Adipocyte (in vitro differentiated cells): ENCODE results near the gene PPFIA4.
"Not testable (repeated sequence)": the region's sequence is repeated elsewhere in the genome, so short reads cannot be mapped to it uniquely, and the experiment has no call there.

ENCODE experiments used
- DNase-seq: peaks from one replicate; pipeline ENCODE4 v3.0.0-alpha.2; 2015; ENCODE audit warnings: low read depth
- H3K27me3 ChIP-seq: replicated peaks from 2 replicates; pipeline ENCODE4 v1.7.0; 2013; ENCODE audit warnings: mild to moderate bottlenecking, low read length, moderate library complexity; ENCODE audit not compliant: control insufficient read depth, insufficient read depth
- H3K36me3 ChIP-seq: 2 replicates; pipeline ENCODE4 v1.7.0; 2013; ENCODE audit warnings: low read length, mild to moderate bottlenecking, moderate library complexity; ENCODE audit not compliant: control insufficient read depth, insufficient read depth, severe bottlenecking
- H3K4me1 ChIP-seq: 2 replicates; pipeline ENCODE4 v1.7.0; 2013; ENCODE audit warnings: mild to moderate bottlenecking, low read length, moderate library complexity; ENCODE audit not compliant: control insufficient read depth, insufficient read depth
- H3K4me3 ChIP-seq: 2 replicates; pipeline ENCODE4 v1.7.0; 2013; ENCODE audit warnings: mild to moderate bottlenecking, low read length, moderate library complexity
- H3K9ac ChIP-seq: 2 replicates; pipeline ENCODE4 v1.7.0; 2013; ENCODE audit warnings: mild to moderate bottlenecking, low read length, moderate library complexity
- H3K9me3 ChIP-seq: 2 replicates; pipeline ENCODE4 v1.7.0; 2013; ENCODE audit warnings: mild to moderate bottlenecking, low read length, moderate library complexity; ENCODE audit not compliant: control insufficient read depth

The PPFIA4 gene

GRCh38 chr1:203026031-203026665 is at the start of gene PPFIA4:
PPFIA4 (plus strand) TSS chr1:203026491; CDS start chr1:203039009, 12,518 bp downstream.
- Histone ChIP-seq H3K4me1 (peaks cover 15% of the 10 kb centered on the region), H3K4me3 (peak within 1 kb of the TSS; percentile 82), H3K9me3 (no peaks in the 10 kb centered on the region), H3K36me3 (peaks cover 38% of the 10 kb centered on the region), H3K27me3 (no peaks in the 10 kb centered on the region), H3K9ac (peak within 1 kb of the TSS; percentile 81)
- DNase-seq: peak; percentile 94

GRCh38 chr1:202976633-202977032 is 49.7 kb upstream of the PPFIA4 start:
- no peak for DNase-seq
- Histone ChIP-seq H3K9me3 (no peaks in the 10 kb centered on the region), H3K4me3 (no peak overlapping the region), H3K36me3 (no peaks in the 10 kb centered on the region), H3K9ac (no peak overlapping the region), H3K27me3 (peaks cover 33% of the 10 kb centered on the region), H3K4me1 (no peaks in the 10 kb centered on the region)

GRCh38 chr1:202979459-202979858 is 46.8 kb upstream of the PPFIA4 start:
- Histone ChIP-seq H3K4me1 (no peaks in the 10 kb centered on the region), H3K9ac (no peak overlapping the region), H3K27me3 (peaks cover 22% of the 10 kb centered on the region), H3K4me3 (no peak overlapping the region), H3K36me3 (no peaks in the 10 kb centered on the region), H3K9me3 (no peaks in the 10 kb centered on the region)
- no peak for DNase-seq

DNA sequence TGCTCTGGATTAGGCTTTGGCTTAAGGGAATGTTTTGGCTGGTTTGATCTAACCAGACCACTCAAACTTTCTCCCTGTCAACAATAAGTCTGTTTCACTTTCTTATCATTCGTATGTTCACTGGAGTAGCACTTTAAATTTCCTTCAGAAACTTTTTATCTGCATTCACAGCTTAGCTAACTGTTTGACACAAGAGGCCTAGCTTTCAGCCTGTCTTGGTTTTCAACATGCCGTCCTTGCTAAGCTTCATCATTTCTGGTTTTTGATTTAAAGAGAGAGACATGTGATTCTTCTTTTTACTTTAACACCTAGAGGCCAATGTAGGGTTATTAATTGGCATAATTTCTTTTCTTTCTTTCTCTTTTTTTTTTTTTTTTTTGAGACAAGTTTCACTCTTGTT is 44.4 kb upstream of the PPFIA4 start:
- H3K36me3 ChIP-seq: no peaks in the 10 kb centered on the region
- H3K27me3 ChIP-seq: peaks cover 17% of the 10 kb centered on the region
- H3K9ac ChIP-seq: no peak overlapping the region
- H3K4me3 ChIP-seq: no peak overlapping the region
- H3K9me3 ChIP-seq: no peaks in the 10 kb centered on the region
- H3K4me1 ChIP-seq: no peaks in the 10 kb centered on the region
- no peak for DNase-seq

DNA sequence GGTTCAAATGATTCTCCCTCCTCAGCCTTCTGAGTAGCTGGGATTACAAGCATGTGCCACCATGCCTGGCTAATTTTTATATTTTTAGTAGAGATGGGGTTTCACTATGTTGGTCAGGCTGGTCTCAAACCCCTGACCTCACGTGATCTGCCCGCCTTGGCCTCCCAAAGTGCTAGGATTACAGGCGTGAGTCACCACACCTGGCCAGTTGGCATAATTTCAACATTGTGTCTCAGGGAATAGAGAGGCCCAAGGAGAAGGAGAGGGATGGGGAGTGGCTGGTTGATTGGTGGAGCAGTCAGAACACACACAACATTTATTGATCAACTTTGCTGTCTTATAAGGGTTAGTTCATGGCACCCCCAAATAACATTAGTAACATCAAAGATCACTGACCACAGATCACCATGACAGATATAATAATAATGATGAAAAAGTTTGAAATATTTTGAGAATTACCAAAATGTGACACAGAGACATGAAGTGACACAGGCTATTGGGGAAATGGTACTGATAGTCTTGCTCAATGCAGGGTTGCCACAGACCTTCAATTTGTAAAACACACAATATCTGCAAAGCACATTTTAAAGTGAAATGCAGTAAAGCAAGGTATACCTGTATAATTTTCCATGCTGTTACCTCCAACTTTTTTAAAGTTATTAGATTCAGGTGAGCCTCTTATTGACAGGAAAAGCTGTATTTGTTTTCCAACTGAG is 43.4 kb upstream of the PPFIA4 start:
- no peak overlapping the region for H3K9ac ChIP-seq
- no peaks in the 10 kb centered on the region for H3K36me3 ChIP-seq
- no peaks in the 10 kb centered on the region for H3K9me3 ChIP-seq
- no peaks in the 10 kb centered on the region for H3K4me1 ChIP-seq
- H3K4me3 ChIP-seq: no peak overlapping the region
- H3K27me3 ChIP-seq: peaks cover 20% of the 10 kb centered on the region
- DNase-seq: no peak

DNA sequence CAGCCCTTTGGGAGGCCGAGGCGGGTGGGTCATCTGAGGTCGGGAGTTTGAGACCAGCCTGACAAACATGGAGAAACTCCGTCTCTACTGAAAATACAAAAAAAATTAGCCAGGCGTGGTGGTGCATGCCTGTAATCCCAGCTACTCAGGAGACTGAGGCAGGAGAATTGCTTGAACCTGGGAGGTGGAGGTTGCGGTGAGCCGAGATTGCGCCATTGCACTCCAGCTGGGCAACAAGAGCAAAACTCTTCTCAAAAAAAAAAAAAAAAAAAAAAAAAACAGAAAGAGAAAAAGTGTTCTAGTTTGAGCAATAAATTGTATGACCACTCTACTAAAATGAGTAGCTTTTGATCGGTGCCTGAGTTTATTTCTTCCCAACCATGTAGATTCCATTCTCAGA is 40.2 kb upstream of the PPFIA4 start:
- not testable (repeated sequence) for DNase-seq, H3K9me3 ChIP-seq, H3K4me1 ChIP-seq, H3K36me3 ChIP-seq, H3K4me3 ChIP-seq, H3K9ac ChIP-seq
- peaks cover 41% of the 10 kb centered on the region for H3K27me3 ChIP-seq

DNA sequence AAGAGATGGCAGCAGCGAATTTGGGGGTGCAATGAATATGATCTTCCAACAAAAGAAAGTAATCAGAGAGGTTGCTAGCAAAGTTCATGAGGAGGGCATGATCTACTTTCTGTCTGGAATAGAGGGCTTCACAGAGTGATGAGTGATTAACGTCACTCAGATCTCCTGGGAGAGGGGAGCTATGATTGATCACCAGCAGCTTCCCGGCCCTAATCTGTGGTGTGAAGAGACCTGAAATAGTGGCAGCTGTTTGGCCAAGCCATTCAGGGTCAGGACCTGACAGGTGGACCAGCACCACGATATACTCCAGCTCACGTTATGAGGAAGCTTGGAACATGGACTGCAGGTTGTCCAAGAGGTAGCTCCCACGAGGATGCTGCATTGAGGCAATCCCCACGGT is 39.0 kb upstream of the PPFIA4 start:
- no peak for DNase-seq
- H3K9ac ChIP-seq: no peak overlapping the region
- H3K9me3 ChIP-seq: peaks cover 10% of the 10 kb centered on the region
- no peaks in the 10 kb centered on the region for H3K36me3 ChIP-seq
- no peaks in the 10 kb centered on the region for H3K4me1 ChIP-seq
- H3K27me3 ChIP-seq: peaks cover 53% of the 10 kb centered on the region
- no peak overlapping the region for H3K4me3 ChIP-seq

- no peak overlapping the region for H3K4me3 ChIP-seq
Observed at GRCh38 chr1:202987922-202988583, 38.2 kb upstream of the PPFIA4 start.

GRCh38 chr1:202989879-202990278 is 36.4 kb upstream of the PPFIA4 start:
- no peaks in the 10 kb centered on the region for H3K4me1 ChIP-seq
- peaks cover 10% of the 10 kb centered on the region for H3K9me3 ChIP-seq
- H3K9ac ChIP-seq: no peak overlapping the region
- H3K4me3 ChIP-seq: no peak overlapping the region
- peaks cover 56% of the 10 kb centered on the region for H3K27me3 ChIP-seq
- no peaks in the 10 kb centered on the region for H3K36me3 ChIP-seq
- DNase-seq: no peak

More at GRCh38 chr1:202987922-202988583, 38.2 kb upstream of the PPFIA4 start:
- Histone ChIP-seq H3K27me3 (peaks cover 55% of the 10 kb centered on the region), H3K9ac (no peak overlapping the region), H3K9me3 (peaks cover 10% of the 10 kb centered on the region), H3K4me1 (no peaks in the 10 kb centered on the region), H3K36me3 (no peaks in the 10 kb centered on the region)
- no peak for DNase-seq

- Histone ChIP-seq H3K9me3 (peaks cover 10% of the 10 kb centered on the region), H3K9ac (no peak overlapping the region), H3K4me1 (no peaks in the 10 kb centered on the region), H3K36me3 (no peaks in the 10 kb centered on the region), H3K27me3 (peaks cover 62% of the 10 kb centered on the region), H3K4me3 (no peak overlapping the region)
- DNase-seq: no peak
Observed at GRCh38 chr1:202991112-202991511, 35.2 kb upstream of the PPFIA4 start.

- H3K27me3 ChIP-seq: peaks cover 53% of the 10 kb centered on the region
- DNase-seq: no peak
- no peaks in the 10 kb centered on the region for H3K36me3 ChIP-seq
Observed at GRCh38 chr1:202994756-202995155, 31.5 kb upstream of the PPFIA4 start.

More at GRCh38 chr1:202994756-202995155, 31.5 kb upstream of the PPFIA4 start:
- Histone ChIP-seq H3K4me1 (no peaks in the 10 kb centered on the region), H3K9ac (no peak overlapping the region), H3K4me3 (no peak overlapping the region), H3K9me3 (peaks cover 10% of the 10 kb centered on the region)
